Astrocyte (in vitro differentiated cells and primary cell): Measurements from ENCODE around the gene TP73. TPM values are rescaled to one million over a fixed set of nuclear protein-coding genes. Genes with fewer than 3 reads are reported as not detected.

ENCODE experiments used
- DNase-seq: peaks from one replicate; pipeline ENCODE4 v3.0.0-alpha.2; 2010; ENCODE audit warnings: low read depth
- FAIRE-seq: peaks from 2 replicates; lab custom pipeline; 2011; peaks lifted over from hg19 to GRCh38; lab: Jason Lieb, UNC
- H2AFZ ChIP-seq: 2 replicates; pipeline ENCODE4 v1.6.0; 2012; ENCODE audit warnings: low read depth, low read length, inconsistent platforms
- H3K27ac ChIP-seq: 2 replicates; pipeline ENCODE4 v1.5.1; 2011; ENCODE audit warnings: low read depth, low read length, inconsistent platforms
- H3K27me3 ChIP-seq: 2 replicates; pipeline ENCODE4 v1.6.0; 2011; ENCODE audit warnings: low read length, inconsistent platforms; ENCODE audit not compliant: insufficient read depth
- H3K36me3 ChIP-seq: 2 replicates; pipeline ENCODE4 v1.5.1; 2011; ENCODE audit warnings: low read length, inconsistent platforms; ENCODE audit not compliant: insufficient read depth
- H3K4me1 ChIP-seq: 2 replicates; pipeline ENCODE4 v1.5.1; 2011; ENCODE audit warnings: low read length, inconsistent platforms; ENCODE audit not compliant: insufficient read depth
- H3K4me2 ChIP-seq: 2 replicates; pipeline ENCODE4 v1.6.0; 2012; ENCODE audit warnings: low read length, inconsistent platforms
- H3K4me3 ChIP-seq: 2 replicates; pipeline ENCODE4 v1.5.1; 2011; ENCODE audit warnings: low read depth, mild to moderate bottlenecking, low read length, inconsistent platforms; ENCODE audit not compliant: insufficient read depth
- H3K79me2 ChIP-seq: 2 replicates; pipeline ENCODE4 v1.6.0; 2012; ENCODE audit warnings: mild to moderate bottlenecking, low read length, inconsistent platforms; ENCODE audit not compliant: insufficient read depth
- H3K9ac ChIP-seq: 2 replicates; pipeline ENCODE4 v1.6.0; 2012; ENCODE audit warnings: mild to moderate bottlenecking, low read length, inconsistent platforms
- H3K9me3 ChIP-seq: 2 replicates; pipeline ENCODE4 v1.5.1; 2012; ENCODE audit warnings: low read depth, mild to moderate bottlenecking, low read length, inconsistent platforms; ENCODE audit not compliant: insufficient read depth
- H4K20me1 ChIP-seq: 2 replicates; pipeline ENCODE4 v1.6.0; 2012; ENCODE audit warnings: low read length, inconsistent platforms; ENCODE audit not compliant: insufficient read depth
- H3K27ac Mint-ChIP-seq: one replicate; pipeline ENCODE4 v1.8.0; 2021; ENCODE audit warnings: mild to moderate bottlenecking, mixed read lengths; ENCODE audit not compliant: unreplicated experiment
- H3K27me3 Mint-ChIP-seq: one replicate; pipeline ENCODE4 v1.8.0; 2021; ENCODE audit warnings: low read depth, mixed read lengths; ENCODE audit not compliant: unreplicated experiment
- H3K36me3 Mint-ChIP-seq: one replicate; pipeline ENCODE4 v1.8.0; 2021; ENCODE audit warnings: low read depth, mixed read lengths; ENCODE audit not compliant: unreplicated experiment
- H3K4me1 Mint-ChIP-seq: one replicate; pipeline ENCODE4 v1.8.0; 2021; ENCODE audit warnings: low read depth, mixed read lengths; ENCODE audit not compliant: unreplicated experiment
- H3K4me3 Mint-ChIP-seq: one replicate; pipeline ENCODE4 v1.8.0; 2021; ENCODE audit warnings: mild to moderate bottlenecking, moderate library complexity, mixed read lengths; ENCODE audit not compliant: unreplicated experiment
- H3K9me3 Mint-ChIP-seq: one replicate; pipeline ENCODE4 v1.8.0; 2021; ENCODE audit warnings: mild to moderate bottlenecking, mixed read lengths; ENCODE audit not compliant: unreplicated experiment
- EZH2 ChIP-seq: IDR thresholded peaks from 2 replicates; pipeline ENCODE4 v1.6.1; 2012; ENCODE audit warnings: mild to moderate bottlenecking, low read length, inconsistent platforms; ENCODE audit not compliant: insufficient read depth
- total RNA-seq: library from RNA; stranded (reverse); gene quantifications from 2 replicates; pipeline ENCODE4 v1.2.1, GENCODE V29; 2021
- TF ChIP-seq, protein P1 (sequence below): IDR thresholded peaks from 2 replicates; pipeline ENCODE4 v1.5.1; 2011; ENCODE audit warnings: low read depth, mild to moderate bottlenecking, inconsistent platforms, low read length, moderate library complexity; ENCODE audit not compliant: insufficient read depth

TP73 gene
- total RNA-seq, 1 donor from 2014 or later = 0.18 TPM

DNA sequence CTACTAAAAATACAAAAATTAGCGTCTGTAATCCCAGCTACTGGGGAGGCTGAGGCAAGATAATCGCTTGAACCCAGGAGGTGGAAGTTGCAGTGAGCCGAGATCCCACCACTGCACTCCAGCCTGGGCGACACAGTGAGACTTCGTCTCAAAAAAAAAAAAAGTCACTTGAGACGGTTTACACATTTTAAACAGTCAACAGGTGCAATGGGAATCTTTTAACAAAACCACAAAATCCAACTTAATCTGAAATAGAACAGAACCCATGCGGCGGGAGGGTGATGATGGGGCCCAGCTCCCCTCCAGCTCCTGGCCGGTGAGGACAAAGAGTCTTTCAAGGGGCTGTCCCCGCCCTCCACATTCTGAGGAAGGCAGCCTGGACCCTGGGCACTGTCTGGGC lies 48.3 kb downstream of the TP73 start:
- Histone ChIP-seq H3K27me3 (peaks cover 18% of the 10 kb centered on the region), H2AFZ (no peak overlapping the region), H4K20me1 (no peaks in the 10 kb centered on the region), H3K36me3 (no peaks in the 10 kb centered on the region), H3K27ac (no peak overlapping the region), H3K4me2 (no peak overlapping the region), H3K9me3 (no peaks in the 10 kb centered on the region), H3K4me3 (no peak overlapping the region), H3K4me1 (no peaks in the 10 kb centered on the region), H3K9ac (no peak overlapping the region), H3K79me2 (no peaks in the 10 kb centered on the region)
- TF ChIP-seq, protein P1, sequence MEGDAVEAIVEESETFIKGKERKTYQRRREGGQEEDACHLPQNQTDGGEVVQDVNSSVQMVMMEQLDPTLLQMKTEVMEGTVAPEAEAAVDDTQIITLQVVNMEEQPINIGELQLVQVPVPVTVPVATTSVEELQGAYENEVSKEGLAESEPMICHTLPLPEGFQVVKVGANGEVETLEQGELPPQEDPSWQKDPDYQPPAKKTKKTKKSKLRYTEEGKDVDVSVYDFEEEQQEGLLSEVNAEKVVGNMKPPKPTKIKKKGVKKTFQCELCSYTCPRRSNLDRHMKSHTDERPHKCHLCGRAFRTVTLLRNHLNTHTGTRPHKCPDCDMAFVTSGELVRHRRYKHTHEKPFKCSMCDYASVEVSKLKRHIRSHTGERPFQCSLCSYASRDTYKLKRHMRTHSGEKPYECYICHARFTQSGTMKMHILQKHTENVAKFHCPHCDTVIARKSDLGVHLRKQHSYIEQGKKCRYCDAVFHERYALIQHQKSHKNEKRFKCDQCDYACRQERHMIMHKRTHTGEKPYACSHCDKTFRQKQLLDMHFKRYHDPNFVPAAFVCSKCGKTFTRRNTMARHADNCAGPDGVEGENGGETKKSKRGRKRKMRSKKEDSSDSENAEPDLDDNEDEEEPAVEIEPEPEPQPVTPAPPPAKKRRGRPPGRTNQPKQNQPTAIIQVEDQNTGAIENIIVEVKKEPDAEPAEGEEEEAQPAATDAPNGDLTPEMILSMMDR = no peak
- no peak for TF ChIP-seq EZH2
- Mint-ChIP-seq H3K4me3 (no peak overlapping the region), H3K9me3 (no peaks in the 10 kb centered on the region), H3K27me3 (peaks cover 44% of the 10 kb centered on the region), H3K4me1 (peaks cover 3% of the 10 kb centered on the region), H3K27ac (no peak overlapping the region), H3K36me3 (no peaks in the 10 kb centered on the region)
- FAIRE-seq (no peak), DNase-seq (no peak)

DNA sequence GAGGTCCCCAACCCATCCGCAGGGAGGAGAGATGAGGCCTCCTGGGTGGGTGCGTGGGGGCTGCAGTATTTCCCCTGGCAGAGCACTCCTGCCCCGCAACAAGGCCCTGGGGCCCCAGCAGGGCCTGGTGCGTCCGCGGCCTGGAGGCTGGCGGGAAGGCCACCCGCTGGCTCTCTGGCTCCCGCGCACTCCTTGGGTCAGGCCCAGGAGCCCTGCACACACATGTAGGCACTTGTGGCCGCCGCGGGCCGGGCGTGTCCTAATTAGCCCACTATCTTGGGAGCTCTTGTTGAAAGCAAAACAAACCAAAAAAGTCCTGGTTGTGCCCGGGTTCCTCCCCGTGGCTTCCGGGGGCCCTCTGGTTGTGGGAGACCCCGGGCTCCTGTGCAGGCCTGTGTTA lies 50.2 kb downstream of the TP73 start:
- Histone ChIP-seq H3K9me3 (no peaks in the 10 kb centered on the region), H3K27ac (no peak overlapping the region), H3K9ac (no peak overlapping the region), H3K36me3 (no peaks in the 10 kb centered on the region), H4K20me1 (no peaks in the 10 kb centered on the region), H3K27me3 (peaks cover 21% of the 10 kb centered on the region), H3K4me3 (no peak overlapping the region), H3K4me2 (no peak overlapping the region), H3K4me1 (no peaks in the 10 kb centered on the region), H2AFZ (no peak overlapping the region), H3K79me2 (no peaks in the 10 kb centered on the region)
- no peak for FAIRE-seq
- Mint-ChIP-seq H3K4me3 (no peak overlapping the region), H3K36me3 (no peaks in the 10 kb centered on the region), H3K4me1 (peaks cover 5% of the 10 kb centered on the region), H3K9me3 (no peaks in the 10 kb centered on the region), H3K27ac (no peak overlapping the region), H3K27me3 (peaks cover 37% of the 10 kb centered on the region)
- no peak for TF ChIP-seq EZH2
- TF ChIP-seq, protein P1 = no peak
- DNase-seq = no peak

DNA sequence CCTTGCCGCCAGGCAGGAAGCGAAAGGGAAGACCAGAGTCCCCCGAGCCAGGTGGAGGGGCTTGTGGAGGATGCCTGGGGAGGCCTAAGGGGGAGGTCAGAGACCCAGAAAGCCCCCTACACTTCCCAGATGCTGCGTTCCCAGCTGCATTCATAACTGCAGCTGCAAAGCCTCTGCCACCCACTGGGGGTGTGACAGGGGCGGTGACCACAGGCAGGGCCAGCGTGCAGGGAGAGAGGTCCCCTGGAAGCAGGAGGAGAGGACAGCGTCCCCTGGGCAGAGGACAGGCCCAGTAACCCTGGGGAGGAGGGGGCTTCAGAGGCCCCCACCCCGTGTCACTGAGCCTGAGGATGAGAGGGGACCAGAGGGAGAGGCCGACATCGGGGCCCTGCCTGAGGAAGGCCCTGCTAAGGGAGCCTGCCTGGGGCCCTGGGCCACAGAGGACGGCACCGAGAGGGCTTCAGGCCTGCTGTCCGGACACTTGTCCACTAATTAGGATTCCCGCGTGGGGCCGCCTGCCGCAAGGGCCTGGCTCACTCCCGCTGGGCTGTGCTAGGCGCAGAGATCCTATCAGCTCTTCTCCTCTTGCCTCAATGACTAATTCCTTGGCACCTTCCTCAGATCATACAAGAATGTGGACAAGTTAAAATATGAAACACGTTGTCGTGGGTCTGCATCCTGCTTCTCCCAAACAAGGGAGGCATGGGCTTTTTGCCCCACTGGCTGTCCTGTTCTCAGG lies 50.8 kb downstream of the TP73 start:
- Histone ChIP-seq H3K36me3 (no peaks in the 10 kb centered on the region), H3K9ac (no peak overlapping the region), H3K4me1 (no peaks in the 10 kb centered on the region), H3K27ac (no peak overlapping the region), H3K27me3 (peaks cover 23% of the 10 kb centered on the region), H3K4me2 (no peak overlapping the region), H3K9me3 (no peaks in the 10 kb centered on the region), H4K20me1 (no peaks in the 10 kb centered on the region), H2AFZ (no peak overlapping the region), H3K4me3 (no peak overlapping the region), H3K79me2 (no peaks in the 10 kb centered on the region)
- TF ChIP-seq, protein P1 = no peak
- no peak for TF ChIP-seq EZH2
- peaks cover 6% of the 10 kb centered on the region for H3K4me1 Mint-ChIP-seq
- peaks cover 37% of the 10 kb centered on the region for H3K27me3 Mint-ChIP-seq
- no peak overlapping the region for H3K4me3 Mint-ChIP-seq
- no peak overlapping the region for H3K27ac Mint-ChIP-seq
- H3K9me3 Mint-ChIP-seq = no peaks in the 10 kb centered on the region
- DNase-seq (peak; percentile 18), FAIRE-seq (no peak)
- H3K36me3 Mint-ChIP-seq = no peaks in the 10 kb centered on the region
